ENCODE results near the gene SAV1.

Gene SAV1

DNA sequence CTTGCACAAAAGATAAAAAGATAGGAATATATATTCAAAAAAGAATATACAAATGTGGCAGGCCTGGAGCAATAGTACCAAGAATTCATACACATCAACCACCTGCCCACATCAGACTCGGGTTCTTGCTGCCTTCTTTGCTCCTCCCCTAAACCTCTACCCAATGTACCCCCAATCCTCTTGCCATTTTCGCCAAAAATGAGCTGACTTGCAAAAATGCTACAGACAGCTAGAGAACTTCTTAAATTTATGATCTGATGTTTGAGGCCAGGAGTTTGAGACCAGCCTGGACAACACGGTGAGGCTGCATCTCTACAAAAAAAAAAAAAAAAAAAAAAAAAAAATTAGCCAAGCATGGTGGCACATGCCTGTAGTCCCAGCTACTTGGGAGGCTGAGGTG is 42.9 kb upstream of the SAV1 start:
- H3K9me3 ChIP-seq (ENCODE audit: insufficient read depth, low read depth, low read length) = no peaks in the 10 kb centered on the region

DNA sequence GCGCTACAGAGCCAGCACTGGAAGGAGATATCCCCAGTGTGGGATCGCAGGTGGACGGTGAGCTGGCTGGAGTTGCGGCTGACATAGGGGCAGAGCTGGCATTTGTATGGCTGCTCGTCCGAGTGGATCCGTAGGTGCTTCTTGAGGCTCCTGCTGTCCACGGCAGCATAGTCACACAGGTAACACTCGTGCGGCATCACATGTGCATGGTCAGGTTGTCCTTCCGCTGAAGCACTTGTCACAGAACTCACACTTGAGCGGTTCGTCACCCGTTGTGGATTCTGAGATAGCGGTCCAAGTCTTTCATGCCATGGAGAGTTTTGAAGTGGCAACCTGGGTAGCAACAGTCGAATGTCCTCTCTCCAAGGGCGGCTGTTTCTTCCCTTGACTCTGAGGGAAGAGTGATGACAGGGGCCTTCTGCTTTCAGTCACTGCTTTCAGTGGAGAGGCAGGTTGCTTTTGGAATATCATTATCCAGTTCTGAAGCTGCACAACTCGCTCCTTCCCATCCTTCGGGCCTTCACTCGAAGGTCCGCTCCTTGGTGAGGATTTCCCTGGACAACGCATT is 37.0 kb upstream of the SAV1 start:
- no peak overlapping the region for H3K4me3 ChIP-seq (ENCODE audit: low read length, poor library complexity, severe bottlenecking)
- no peaks in the 10 kb centered on the region for H3K9me3 ChIP-seq (ENCODE audit: insufficient read depth, low read depth, low read length)
- no peak for TF ChIP-seq EZH2phosphoT487 (IDR thresholded peaks at IDR 0.05; ENCODE audit: borderline replicate concordance)
- TF ChIP-seq, protein P1, sequence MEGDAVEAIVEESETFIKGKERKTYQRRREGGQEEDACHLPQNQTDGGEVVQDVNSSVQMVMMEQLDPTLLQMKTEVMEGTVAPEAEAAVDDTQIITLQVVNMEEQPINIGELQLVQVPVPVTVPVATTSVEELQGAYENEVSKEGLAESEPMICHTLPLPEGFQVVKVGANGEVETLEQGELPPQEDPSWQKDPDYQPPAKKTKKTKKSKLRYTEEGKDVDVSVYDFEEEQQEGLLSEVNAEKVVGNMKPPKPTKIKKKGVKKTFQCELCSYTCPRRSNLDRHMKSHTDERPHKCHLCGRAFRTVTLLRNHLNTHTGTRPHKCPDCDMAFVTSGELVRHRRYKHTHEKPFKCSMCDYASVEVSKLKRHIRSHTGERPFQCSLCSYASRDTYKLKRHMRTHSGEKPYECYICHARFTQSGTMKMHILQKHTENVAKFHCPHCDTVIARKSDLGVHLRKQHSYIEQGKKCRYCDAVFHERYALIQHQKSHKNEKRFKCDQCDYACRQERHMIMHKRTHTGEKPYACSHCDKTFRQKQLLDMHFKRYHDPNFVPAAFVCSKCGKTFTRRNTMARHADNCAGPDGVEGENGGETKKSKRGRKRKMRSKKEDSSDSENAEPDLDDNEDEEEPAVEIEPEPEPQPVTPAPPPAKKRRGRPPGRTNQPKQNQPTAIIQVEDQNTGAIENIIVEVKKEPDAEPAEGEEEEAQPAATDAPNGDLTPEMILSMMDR (conservative IDR thresholded peaks at IDR 0.05; ENCODE audit: low read length) = no peak
- no peak overlapping the region for H3K4me2 ChIP-seq (ENCODE audit: low read depth, low read length, poor library complexity, severe bottlenecking)
- H3F3A ChIP-seq (ENCODE audit: low read depth) = no peaks in the 10 kb centered on the region
- H3K27me3 ChIP-seq (ENCODE audit: insufficient read depth, low read length, poor library complexity, severe bottlenecking) = no peaks in the 10 kb centered on the region
- H3K9me2 ChIP-seq (replicated peaks; ENCODE audit: low read depth, low read length) = no peaks in the 10 kb centered on the region
- H2AFZ ChIP-seq (ENCODE audit: low read length) = no peak overlapping the region
- H4K20me1 ChIP-seq (ENCODE audit: insufficient read depth, low read length, poor library complexity, severe bottlenecking) = no peaks in the 10 kb centered on the region
- H3K9ac ChIP-seq (ENCODE audit: low read depth, low read length, poor library complexity, severe bottlenecking) = no peak overlapping the region
- no peaks in the 10 kb centered on the region for H3K79me2 ChIP-seq (ENCODE audit: insufficient read depth, low read length)
- no peaks in the 10 kb centered on the region for H3K4me1 ChIP-seq (ENCODE audit: insufficient read depth, low read length, poor library complexity, severe bottlenecking)
- no peaks in the 10 kb centered on the region for H3K36me3 ChIP-seq (ENCODE audit: insufficient read depth, low read length)

More for the DNA sequence above, 42.9 kb upstream of the SAV1 start:
- H4K20me1 ChIP-seq (ENCODE audit: insufficient read depth, low read length, poor library complexity, severe bottlenecking) = no peaks in the 10 kb centered on the region
- no peaks in the 10 kb centered on the region for H3F3A ChIP-seq (ENCODE audit: low read depth)
- H3K36me3 ChIP-seq (ENCODE audit: insufficient read depth, low read length) = no peaks in the 10 kb centered on the region
- no peak overlapping the region for H2AFZ ChIP-seq (ENCODE audit: low read length)
- H3K27me3 ChIP-seq (ENCODE audit: insufficient read depth, low read length, poor library complexity, severe bottlenecking) = no peaks in the 10 kb centered on the region
- H3K4me2 ChIP-seq (ENCODE audit: low read depth, low read length, poor library complexity, severe bottlenecking) = no peak overlapping the region
- no peak overlapping the region for H3K4me3 ChIP-seq (ENCODE audit: low read length, poor library complexity, severe bottlenecking)
- H3K9me2 ChIP-seq (replicated peaks; ENCODE audit: low read depth, low read length) = no peaks in the 10 kb centered on the region
- TF ChIP-seq, protein P1 (conservative IDR thresholded peaks at IDR 0.05; ENCODE audit: low read length) = no peak
- no peak for TF ChIP-seq EZH2phosphoT487 (IDR thresholded peaks at IDR 0.05; ENCODE audit: borderline replicate concordance)
- no peaks in the 10 kb centered on the region for H3K79me2 ChIP-seq (ENCODE audit: insufficient read depth, low read length)
- H3K4me1 ChIP-seq (ENCODE audit: insufficient read depth, low read length, poor library complexity, severe bottlenecking) = no peaks in the 10 kb centered on the region
- no peak overlapping the region for H3K9ac ChIP-seq (ENCODE audit: low read depth, low read length, poor library complexity, severe bottlenecking)

DNA sequence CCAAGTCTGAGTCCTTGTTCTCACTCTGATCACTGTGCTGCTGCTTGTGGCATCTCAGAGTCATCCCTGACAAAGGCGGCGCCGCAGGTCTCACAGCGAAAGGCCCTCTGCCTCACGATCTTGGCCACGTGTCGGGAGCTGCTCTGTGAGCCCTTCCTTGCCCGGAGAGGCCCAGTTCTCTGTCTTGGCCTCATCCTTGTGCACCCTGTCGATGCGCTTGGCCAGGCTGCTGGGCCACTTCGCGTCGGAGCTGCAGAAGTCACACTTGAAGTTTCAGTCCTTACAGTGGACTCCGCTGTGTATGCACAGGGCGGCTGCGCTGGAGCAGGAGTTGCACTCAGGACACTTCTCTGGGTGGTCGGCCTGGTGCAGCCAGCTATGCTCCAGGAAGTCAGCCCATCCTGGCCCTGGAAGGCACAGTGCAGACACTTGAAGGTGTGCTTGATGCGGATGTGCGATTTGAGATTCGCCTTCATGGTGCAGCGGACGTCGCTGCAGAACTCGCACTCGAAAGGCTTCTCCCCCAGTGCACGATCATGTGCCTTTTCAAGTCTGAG is 36.4 kb upstream of the SAV1 start:
- Histone ChIP-seq H3K27me3 (ENCODE audit: insufficient read depth, low read length, poor library complexity, severe bottlenecking) (no peaks in the 10 kb centered on the region), H3K36me3 (ENCODE audit: insufficient read depth, low read length) (no peaks in the 10 kb centered on the region), H3K9me2 (replicated peaks; ENCODE audit: low read depth, low read length) (no peaks in the 10 kb centered on the region), H3K4me1 (ENCODE audit: insufficient read depth, low read length, poor library complexity, severe bottlenecking) (no peaks in the 10 kb centered on the region), H3F3A (ENCODE audit: low read depth) (no peaks in the 10 kb centered on the region), H3K9me3 (ENCODE audit: insufficient read depth, low read depth, low read length) (no peaks in the 10 kb centered on the region), H3K4me3 (ENCODE audit: low read length, poor library complexity, severe bottlenecking) (no peak overlapping the region), H3K79me2 (ENCODE audit: insufficient read depth, low read length) (no peaks in the 10 kb centered on the region), H3K9ac (ENCODE audit: low read depth, low read length, poor library complexity, severe bottlenecking) (no peak overlapping the region), H3K4me2 (ENCODE audit: low read depth, low read length, poor library complexity, severe bottlenecking) (no peak overlapping the region), H2AFZ (ENCODE audit: low read length) (no peak overlapping the region), H4K20me1 (ENCODE audit: insufficient read depth, low read length, poor library complexity, severe bottlenecking) (no peaks in the 10 kb centered on the region)
- TF ChIP-seq, protein P1 (conservative IDR thresholded peaks at IDR 0.05; ENCODE audit: low read length) = no peak

Measured in Loucy (cell line).